Breast epithelium (tissue), 3 donors: ENCODE results near the gene CDCP1.

ENCODE experiments used
- POLR2AphosphoS5 ChIP-seq, 3 donors: sonication (generic); formaldehyde crosslinking; IDR thresholded peaks; one replicate each; pipeline ENCODE4 v1.6.1; 2017; ENCODE audit warnings: antibody characterized with exemption in 3 of 3
- TF ChIP-seq, protein P1 (sequence below), 3 donors: fragments of 450-650 bp; IDR thresholded peaks; one replicate each; pipeline ENCODE4 v1.5.1; 2016 to 2017; ENCODE audit warnings: antibody characterized with exemption in 3 of 3, mild to moderate bottlenecking in 3 of 3, moderate library complexity in 3 of 3

- TF ChIP-seq, protein P1, sequence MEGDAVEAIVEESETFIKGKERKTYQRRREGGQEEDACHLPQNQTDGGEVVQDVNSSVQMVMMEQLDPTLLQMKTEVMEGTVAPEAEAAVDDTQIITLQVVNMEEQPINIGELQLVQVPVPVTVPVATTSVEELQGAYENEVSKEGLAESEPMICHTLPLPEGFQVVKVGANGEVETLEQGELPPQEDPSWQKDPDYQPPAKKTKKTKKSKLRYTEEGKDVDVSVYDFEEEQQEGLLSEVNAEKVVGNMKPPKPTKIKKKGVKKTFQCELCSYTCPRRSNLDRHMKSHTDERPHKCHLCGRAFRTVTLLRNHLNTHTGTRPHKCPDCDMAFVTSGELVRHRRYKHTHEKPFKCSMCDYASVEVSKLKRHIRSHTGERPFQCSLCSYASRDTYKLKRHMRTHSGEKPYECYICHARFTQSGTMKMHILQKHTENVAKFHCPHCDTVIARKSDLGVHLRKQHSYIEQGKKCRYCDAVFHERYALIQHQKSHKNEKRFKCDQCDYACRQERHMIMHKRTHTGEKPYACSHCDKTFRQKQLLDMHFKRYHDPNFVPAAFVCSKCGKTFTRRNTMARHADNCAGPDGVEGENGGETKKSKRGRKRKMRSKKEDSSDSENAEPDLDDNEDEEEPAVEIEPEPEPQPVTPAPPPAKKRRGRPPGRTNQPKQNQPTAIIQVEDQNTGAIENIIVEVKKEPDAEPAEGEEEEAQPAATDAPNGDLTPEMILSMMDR (IDR thresholded peaks at IDR 0.05), result no peak
- TF ChIP-seq POLR2AphosphoS5 (IDR thresholded peaks at IDR 0.05), result no peak
These were observed 89.4 kb downstream of the CDCP1 start for GRCh38 chr3:45056608-45057301.
